Neural progenitor cell (in vitro differentiated cells): Measurements from ENCODE around the gene DKK2. TPM values are rescaled to one million over a fixed set of nuclear protein-coding genes. Genes with fewer than 3 reads are reported as not detected.

Source experiments
- DNase-seq: peaks from one replicate; pipeline ENCODE4 v3.0.0-alpha.2; 2016; ENCODE audit warnings: low spot score
- H2AFZ ChIP-seq: fragments of 200-600 bp; sonication (generic); replicated peaks from 2 replicates; pipeline ENCODE4 v1.6.1; 2016; ENCODE audit warnings: antibody characterized with exemption
- H3F3A ChIP-seq: fragments of 200-600 bp; sonication (generic); 2 replicates; pipeline ENCODE4 v1.6.1; 2016; ENCODE audit warnings: antibody characterized with exemption, low read depth
- H3K27ac ChIP-seq: fragments of 200-600 bp; sonication (generic); 2 replicates; pipeline ENCODE4 v1.5.1; 2016; ENCODE audit warnings: mild to moderate bottlenecking
- H3K27me3 ChIP-seq: fragments of 200-600 bp; sonication (generic); 2 replicates; pipeline ENCODE4 v1.6.1; 2016; ENCODE audit warnings: mild to moderate bottlenecking, moderate library complexity
- H3K36me3 ChIP-seq: fragments of 200-600 bp; sonication (generic); 2 replicates; pipeline ENCODE4 v1.5.1; 2016
- H3K4me1 ChIP-seq: fragments of 200-600 bp; sonication (generic); 2 replicates; pipeline ENCODE4 v1.6.1; 2016; ENCODE audit warnings: mixed run types
- H3K4me2 ChIP-seq: fragments of 200-600 bp; sonication (generic); 2 replicates; pipeline ENCODE4 v1.6.1; 2016
- H3K4me3 ChIP-seq: fragments of 200-600 bp; sonication (generic); 2 replicates; pipeline ENCODE4 v1.5.1; 2016
- H3K79me2 ChIP-seq: fragments of 200-600 bp; sonication (generic); 2 replicates; pipeline ENCODE4 v1.6.1; 2016; ENCODE audit warnings: low read depth
- H3K9ac ChIP-seq: fragments of 200-600 bp; sonication (generic); 2 replicates; pipeline ENCODE4 v1.6.1; 2016
- H3K9me3 ChIP-seq: fragments of 200-600 bp; sonication (generic); 2 replicates; pipeline ENCODE4 v1.5.1; 2016; ENCODE audit warnings: low read depth
- H4K20me1 ChIP-seq: fragments of 200-600 bp; sonication (generic); 2 replicates; pipeline ENCODE4 v1.6.1; 2016; ENCODE audit warnings: low read depth
- H3K27ac Mint-ChIP-seq: 3 replicates; pipeline ENCODE4 v1.8.0; 2021; ENCODE audit warnings: mixed read lengths
- H3K27me3 Mint-ChIP-seq: 2 replicates; pipeline ENCODE4 v1.8.0; 2022; ENCODE audit warnings: low read depth, mild to moderate bottlenecking, inconsistent platforms, moderate library complexity, mixed read lengths; ENCODE audit not compliant: insufficient read depth
- H3K36me3 Mint-ChIP-seq: 3 replicates; pipeline ENCODE4 v1.8.0; 2021; ENCODE audit warnings: mixed read lengths
- H3K4me1 Mint-ChIP-seq: 3 replicates; pipeline ENCODE4 v1.8.0; 2021; ENCODE audit warnings: mixed read lengths
- H3K4me3 Mint-ChIP-seq: 3 replicates; pipeline ENCODE4 v1.8.0; 2021; ENCODE audit warnings: mild to moderate bottlenecking, moderate library complexity, mixed read lengths
- H3K9me3 Mint-ChIP-seq: 3 replicates; pipeline ENCODE4 v1.8.0; 2020; ENCODE audit warnings: mixed read lengths
- CTCF ChIP-seq: fragments of 200-600 bp; sonication (generic); IDR thresholded peaks from 2 replicates; pipeline ENCODE4 v1.5.1; 2017; ENCODE audit warnings: antibody characterized with exemption, mild to moderate bottlenecking
- EZH2 ChIP-seq: fragments of 200-600 bp; sonication (generic); IDR thresholded peaks from 2 replicates; pipeline ENCODE4 v1.6.1; 2017; ENCODE audit warnings: antibody characterized with exemption, mild to moderate bottlenecking, moderate library complexity
- EZH2phosphoT487 ChIP-seq: fragments of 200-600 bp; sonication (generic); IDR thresholded peaks from 2 replicates; pipeline ENCODE4 v1.6.1; 2017; ENCODE audit warnings: antibody characterized with exemption
- total RNA-seq: library from RNA; depleted of rRNA; stranded (reverse); fragments of >200 nt; gene quantifications from 2 replicates; pipeline ENCODE4 v1.2.3, GENCODE V29; 2015; ENCODE audit warnings: low replicate concordance

DKK2 gene
- total RNA-seq, 1 donor from 2014 or later = not detected

- no peak overlapping the region for H2AFZ ChIP-seq
- TF ChIP-seq EZH2 = no peak
- TF ChIP-seq CTCF = no peak
- no peak for TF ChIP-seq EZH2phosphoT487
- H3K27me3 ChIP-seq = no peaks in the 10 kb centered on the region
- Mint-ChIP-seq H3K9me3 (no peaks in the 10 kb centered on the region), H3K4me1 (no peaks in the 10 kb centered on the region), H3K27ac (no peak overlapping the region), H3K4me3 (no peak overlapping the region), H3K36me3 (no peaks in the 10 kb centered on the region), H3K27me3 (no peaks in the 10 kb centered on the region)
- no peak for DNase-seq
- H4K20me1 ChIP-seq = no peaks in the 10 kb centered on the region
- no peak overlapping the region for H3K9ac ChIP-seq
- no peak overlapping the region for H3K27ac ChIP-seq
- no peaks in the 10 kb centered on the region for H3F3A ChIP-seq
- no peaks in the 10 kb centered on the region for H3K36me3 ChIP-seq
- H3K4me2 ChIP-seq = no peak overlapping the region
- H3K4me3 ChIP-seq = no peak overlapping the region
- H3K9me3 ChIP-seq = no peaks in the 10 kb centered on the region
- H3K79me2 ChIP-seq = no peaks in the 10 kb centered on the region
- H3K4me1 ChIP-seq = no peaks in the 10 kb centered on the region
These were observed 28.0 kb downstream of the DKK2 start for GRCh38 chr4:107008115-107008514.

GRCh38 chr4:107006218-107006617 lies 29.9 kb downstream of the DKK2 start:
- Histone ChIP-seq H3K4me3 (no peak overlapping the region), H4K20me1 (no peaks in the 10 kb centered on the region), H3K36me3 (no peaks in the 10 kb centered on the region), H3F3A (no peaks in the 10 kb centered on the region), H2AFZ (no peak overlapping the region), H3K9me3 (no peaks in the 10 kb centered on the region), H3K27me3 (no peaks in the 10 kb centered on the region), H3K79me2 (no peaks in the 10 kb centered on the region), H3K4me2 (no peak overlapping the region), H3K4me1 (no peaks in the 10 kb centered on the region), H3K9ac (no peak overlapping the region), H3K27ac (no peak overlapping the region)
- H3K4me3 Mint-ChIP-seq = no peak overlapping the region
- H3K27me3 Mint-ChIP-seq = no peaks in the 10 kb centered on the region
- no peak for TF ChIP-seq EZH2
- TF ChIP-seq CTCF = no peak
- no peak for TF ChIP-seq EZH2phosphoT487
- H3K9me3 Mint-ChIP-seq = no peaks in the 10 kb centered on the region
- H3K36me3 Mint-ChIP-seq = no peaks in the 10 kb centered on the region
- no peaks in the 10 kb centered on the region for H3K4me1 Mint-ChIP-seq
- no peak overlapping the region for H3K27ac Mint-ChIP-seq
- no peak for DNase-seq

- Histone ChIP-seq H3K79me2 (no peaks in the 10 kb centered on the region), H3K36me3 (no peaks in the 10 kb centered on the region), H4K20me1 (no peaks in the 10 kb centered on the region), H3F3A (no peaks in the 10 kb centered on the region), H3K4me1 (peaks cover 5% of the 10 kb centered on the region), H3K4me3 (no peak overlapping the region), H3K9ac (no peak overlapping the region), H3K9me3 (no peaks in the 10 kb centered on the region), H2AFZ (no peak overlapping the region), H3K27me3 (no peaks in the 10 kb centered on the region), H3K27ac (no peak overlapping the region), H3K4me2 (no peak overlapping the region)
- H3K36me3 Mint-ChIP-seq = no peaks in the 10 kb centered on the region
- no peak overlapping the region for H3K27ac Mint-ChIP-seq
- DNase-seq = no peak
- no peaks in the 10 kb centered on the region for H3K9me3 Mint-ChIP-seq
- H3K27me3 Mint-ChIP-seq = no peaks in the 10 kb centered on the region
- no peak overlapping the region for H3K4me3 Mint-ChIP-seq
- TF ChIP-seq EZH2phosphoT487 (no peak), EZH2 (no peak), CTCF (no peak)
- no peaks in the 10 kb centered on the region for H3K4me1 Mint-ChIP-seq
These were observed 39.6 kb downstream of the DKK2 start for GRCh38 chr4:106996490-106996889.
